Transverse colon (tissue), 4 donors: ENCODE results near the gene CST4. TPM values are rescaled to one million over a fixed set of nuclear protein-coding genes. Genes with fewer than 3 reads are reported as not detected.

Source experiments
- DNase-seq: peaks from one replicate; pipeline ENCODE4 v3.0.0-alpha.2; 2019
- H3K27ac ChIP-seq, 4 donors: fragments of 200-600 bp; sonication (generic); 2 replicates each; pipeline ENCODE4 v1.5.1; 2016 to 2018; ENCODE audit warnings: inconsistent platforms in 4 of 4
- H3K27me3 ChIP-seq: fragments of 200-600 bp; sonication (generic); 2 replicates; pipeline ENCODE4 v1.5.1; 2017; ENCODE audit warnings: inconsistent platforms
- H3K36me3 ChIP-seq, 4 donors: fragments of 200-600 bp; sonication (generic); 2 replicates each; pipeline ENCODE4 v1.5.1; 2017 to 2019; ENCODE audit warnings: inconsistent platforms in 4 of 4
- H3K4me1 ChIP-seq, 4 donors: fragments of 200-600 bp; sonication (generic); 2 replicates each; pipeline ENCODE4 v1.5.1; 2017 to 2020; ENCODE audit warnings: inconsistent platforms in 4 of 4
- H3K4me3 ChIP-seq, 4 donors: fragments of 200-600 bp; sonication (generic); 1 replicate in 1 of 4; 2 replicates in 3 of 4; pipeline versions ENCODE4 v1.5.1 to v1.6.1; 2017 to 2019; ENCODE audit warnings: inconsistent platforms in 4 of 4
- H3K9me3 ChIP-seq, 2 donors: fragments of 200-600 bp; sonication (generic); 2 replicates each; pipeline ENCODE4 v1.5.1; 2017 to 2019; ENCODE audit warnings: inconsistent platforms in 2 of 2
- CTCF ChIP-seq, 5 experiments: fragments of 200-600 bp in 3 of 5; fragments of 450-650 bp in 2 of 5; sonication (generic) in 3 of 5; IDR thresholded peaks; 1 replicate in 2 of 5; 2 replicates in 3 of 5; pipeline ENCODE4 v1.5.1; 2016 to 2017; ENCODE audit warnings: antibody characterized with exemption in 5 of 5, inconsistent platforms in 3 of 5, mild to moderate bottlenecking in 2 of 5, moderate library complexity in 1 of 5
- EP300 ChIP-seq: sonication (generic); formaldehyde crosslinking; IDR thresholded peaks from one replicate; pipeline ENCODE4 v1.6.1; 2017; ENCODE audit warnings: antibody characterized with exemption, low read depth
- POLR2A ChIP-seq: fragments of 450-650 bp; IDR thresholded peaks from one replicate; pipeline ENCODE4 v1.6.1; 2016; ENCODE audit warnings: antibody characterized with exemption, mild to moderate bottlenecking, moderate library complexity
- POLR2AphosphoS5 ChIP-seq, 3 donors: sonication (generic); formaldehyde crosslinking; IDR thresholded peaks; one replicate each; pipeline ENCODE4 v1.6.1; 2016; ENCODE audit warnings: antibody characterized with exemption in 3 of 3
- WGBS, 2 donors: methylation state at CpG; one replicate each; pipeline ENCODE4 v1.1.5; 2018; ENCODE audit warnings: low coverage in 1 of 2; 5-methylcytosine and 5-hydroxymethylcytosine counted together
- in situ Hi-C, 4 donors: fragments of 200-750 bp; cut with MboI; loops; one replicate each; pipeline versions ENCODE4 v1.15.0 to v1.15.1; 2017; ENCODE audit warnings: low sequenced_read_pairs in 3 of 4, low pct_ligation_motif_present in 1 of 4, low pct_unique_long_range_greater_than_20kb in 1 of 4
- intact Hi-C: fragments of 100-400 bp; cut with DNase I; formaldehyde crosslinking; loops from one replicate; pipeline ENCODE4 v1.15.1; 2023; ENCODE audit warnings: low total_unique reads
- total RNA-seq, 4 donors: library from RNA; depleted of rRNA; stranded (reverse); fragments of >200 nt; gene quantifications; one replicate each; pipeline ENCODE4 v1.1.0, GENCODE V29; 2016

The CST4 gene
- total RNA-seq, 4 donors from 2014 or later: not detected

- H3K4me3 ChIP-seq: no peak overlapping the region
- H3K9me3 ChIP-seq: no peaks in the 10 kb centered on the region
- intact Hi-C loops (no loop called here), in situ Hi-C loops (no loop called here)
- H3K27me3 ChIP-seq: no peaks in the 10 kb centered on the region
- DNase-seq: no peak
- TF ChIP-seq CTCF (IDR thresholded peaks at IDR 0.05) (no peak), POLR2AphosphoS5 (IDR thresholded peaks at IDR 0.05) (no peak), POLR2A (no peak), EP300 (no peak)
- 63 to 70% methylated on average over 5 to 8 of the region's 8 CpGs for WGBS, 2 donors
- peaks cover 0 to 10% (median 7%) of the 10 kb centered on the region in 4 donors for H3K4me1 ChIP-seq
- no peak overlapping the region for H3K27ac ChIP-seq
- no peaks in the 10 kb centered on the region for H3K36me3 ChIP-seq
These were observed 29.7 kb downstream of the CST4 start for GRCh38 chr20:23658989-23659609.

GRCh38 chr20:23658336-23658735 is 30.5 kb downstream of the CST4 start:
- intact Hi-C loops: no loop called here
- TF ChIP-seq CTCF (IDR thresholded peaks at IDR 0.05) (no peak), POLR2A (no peak), POLR2AphosphoS5 (IDR thresholded peaks at IDR 0.05) (no peak), EP300 (no peak)
- Histone ChIP-seq H3K4me3 (no peak overlapping the region), H3K36me3 (no peaks in the 10 kb centered on the region), H3K27me3 (no peaks in the 10 kb centered on the region), H3K27ac (no peak overlapping the region), H3K9me3 (no peaks in the 10 kb centered on the region), H3K4me1 (peaks cover 0 to 14% (median 8%) of the 10 kb centered on the region in 4 donors)
- in situ Hi-C loops: no loop called here
- 29 to 58% methylated on average over 1 to 2 of the region's 2 CpGs for WGBS, 2 donors
- DNase-seq: no peak

- Histone ChIP-seq H3K27ac (no peak overlapping the region), H3K4me1 (peaks cover 0 to 14% (median 8%) of the 10 kb centered on the region in 4 donors), H3K36me3 (no peaks in the 10 kb centered on the region), H3K4me3 (no peak overlapping the region), H3K9me3 (no peaks in the 10 kb centered on the region), H3K27me3 (no peaks in the 10 kb centered on the region)
- intact Hi-C loops (no loop called here), in situ Hi-C loops (no loop called here)
- DNase-seq: no peak
- TF ChIP-seq CTCF (IDR thresholded peaks at IDR 0.05) (no peak), EP300 (no peak), POLR2A (no peak), POLR2AphosphoS5 (IDR thresholded peaks at IDR 0.05) (no peak)
- WGBS, 2 donors: 83% methylated on average over 8 of the region's 8 CpGs; no CpG with 5 or more reads in 1 of the 2 donors
These were observed 31.6 kb downstream of the CST4 start for GRCh38 chr20:23657202-23657601.

- DNase-seq: no peak
- 84 to 96% methylated on average over 3 to 10 of the region's 10 CpGs for WGBS, 2 donors
- H3K36me3 ChIP-seq: no peaks in the 10 kb centered on the region
- in situ Hi-C loops: no loop called here
- intact Hi-C loops: no loop called here
- no peaks in the 10 kb centered on the region for H3K27me3 ChIP-seq
- no peak overlapping the region for H3K4me3 ChIP-seq
- H3K27ac ChIP-seq: peak overlapping the region; percentile 26 to 67 (median 48)
- no peaks in the 10 kb centered on the region for H3K9me3 ChIP-seq
- TF ChIP-seq POLR2A (no peak), EP300 (no peak), CTCF (IDR thresholded peaks at IDR 0.05) (no peak), POLR2AphosphoS5 (IDR thresholded peaks at IDR 0.05) (no peak)
- peaks cover 0 to 14% (median 8%) of the 10 kb centered on the region in 4 donors for H3K4me1 ChIP-seq
These were observed 32.5 kb downstream of the CST4 start for GRCh38 chr20:23656372-23656771.
